Stimulated activated CD8-positive, alpha-beta memory T cell treated with anti-CD3 and anti-CD28 coated beads, Interleukin-7, amount 100 ng/mL, for 24 hours (primary cell): ENCODE results near the gene TM7SF3.

ENCODE experiments used
- DNase-seq: peaks from one replicate; pipeline ENCODE4 v3.0.0-alpha.2; 2020; ENCODE audit warnings: low read depth

The TM7SF3 gene

GRCh38 chr12:26928661-26929060, 85.5 kb downstream of the TM7SF3 start:
- DNase-seq, result no peak
